Hepatocyte (in vitro differentiated cells): ENCODE results near the gene ZNF503. TPM values are rescaled to one million over a fixed set of nuclear protein-coding genes. Genes with fewer than 3 reads are reported as not detected.

Experiments
- DNase-seq: peaks from one replicate; pipeline ENCODE4 v3.0.0-alpha.2; 2016; ENCODE audit warnings: low spot score
- H2AFZ ChIP-seq: fragments of 200-600 bp; sonication (generic); 2 replicates; pipeline ENCODE4 v1.6.0; 2016; ENCODE audit warnings: antibody characterized with exemption, mild to moderate bottlenecking
- H3K27ac ChIP-seq: fragments of 200-600 bp; sonication (generic); 2 replicates; pipeline ENCODE4 v1.5.1; 2016; ENCODE audit warnings: mild to moderate bottlenecking
- H3K27me3 ChIP-seq: fragments of 200-600 bp; sonication (generic); 2 replicates; pipeline ENCODE4 v1.6.1; 2016
- H3K36me3 ChIP-seq: fragments of 200-600 bp; sonication (generic); replicated peaks from 2 replicates; pipeline ENCODE4 v1.5.1; 2016; ENCODE audit warnings: low read depth; ENCODE audit not compliant: insufficient read depth
- H3K4me1 ChIP-seq: fragments of 200-600 bp; sonication (generic); 2 replicates; pipeline ENCODE4 v1.5.1; 2016; ENCODE audit warnings: mild to moderate bottlenecking, moderate library complexity; ENCODE audit not compliant: insufficient read depth
- H3K4me2 ChIP-seq: fragments of 200-600 bp; sonication (generic); 2 replicates; pipeline ENCODE4 v1.6.0; 2016
- H3K4me3 ChIP-seq: fragments of 200-600 bp; sonication (generic); 2 replicates; pipeline ENCODE4 v1.5.1; 2016; ENCODE audit warnings: mild to moderate bottlenecking
- H3K79me2 ChIP-seq: fragments of 200-600 bp; sonication (generic); 2 replicates; pipeline ENCODE4 v1.6.0; 2017; ENCODE audit warnings: mild to moderate bottlenecking
- H3K9me2 ChIP-seq: fragments of 200-600 bp; sonication (generic); replicated peaks from 2 replicates; pipeline ENCODE4 v1.6.0; 2017; ENCODE audit warnings: mild to moderate bottlenecking; ENCODE audit not compliant: insufficient read depth
- H3K9me3 ChIP-seq: fragments of 200-600 bp; sonication (generic); 2 replicates; pipeline ENCODE4 v1.5.1; 2016; ENCODE audit warnings: low read depth, mild to moderate bottlenecking
- H4K20me1 ChIP-seq: fragments of 200-600 bp; sonication (generic); 2 replicates; pipeline ENCODE4 v1.6.0; 2016; ENCODE audit warnings: mild to moderate bottlenecking; ENCODE audit not compliant: insufficient read depth, poor library complexity, severe bottlenecking
- CTCF ChIP-seq: fragments of 200-600 bp; sonication (generic); IDR thresholded peaks from 2 replicates; pipeline ENCODE4 v1.5.1; 2016; ENCODE audit warnings: antibody characterized with exemption, mild to moderate bottlenecking; ENCODE audit not compliant: poor library complexity
- EZH2 ChIP-seq: fragments of 200-600 bp; sonication (generic); IDR thresholded peaks from 2 replicates; pipeline ENCODE4 v1.6.1; 2016; ENCODE audit warnings: antibody characterized with exemption, mild to moderate bottlenecking, borderline replicate concordance
- EZH2phosphoT487 ChIP-seq: fragments of 200-600 bp; sonication (generic); IDR thresholded peaks from one replicate; pipeline ENCODE4 v1.6.1; 2018; ENCODE audit warnings: antibody characterized with exemption, mild to moderate bottlenecking, low read depth, moderate library complexity; ENCODE audit not compliant: unreplicated experiment, severe bottlenecking
- WGBS: methylation state at CpG from one replicate; pipeline ENCODE4 v1.1.6; 2016; ENCODE audit warnings: low lambda C conversion rate; ENCODE audit errors: missing lambda C conversion rate; 5-methylcytosine and 5-hydroxymethylcytosine counted together
- polyA plus RNA-seq: library from polyadenylated mRNA; unstranded; fragments of >200 nt; fragmentation: Nextera tagmentation; extraction: Ambion mirVana; gene quantifications from 2 replicates; pipeline ENCODE4 v1.2.1, GENCODE V29; 2016
- total RNA-seq: library from RNA; depleted of rRNA; stranded (reverse); fragments of >200 nt; gene quantifications from 2 replicates; pipeline ENCODE4 v1.2.3, GENCODE V29; 2014

ZNF503 gene
- total and polyA plus RNA-seq, 2 experiments from 2014 or later, result 14.1 to 19.6 TPM

GRCh38 chr10:75444781-75445386 lies 43.3 kb upstream of the ZNF503 start:
- H3K27me3 ChIP-seq, result no peaks in the 10 kb centered on the region
- H3K4me2 ChIP-seq, result no peak overlapping the region
- no peak for TF ChIP-seq CTCF
- peaks cover 6% of the 10 kb centered on the region for H3K36me3 ChIP-seq
- 64% methylated on average over 3 of the region's 3 CpGs for WGBS
- no peak overlapping the region for H3K27ac ChIP-seq
- no peaks in the 10 kb centered on the region for H4K20me1 ChIP-seq
- peaks cover 9% of the 10 kb centered on the region for H3K4me1 ChIP-seq
- no peaks in the 10 kb centered on the region for H3K79me2 ChIP-seq
- H3K9me2 ChIP-seq, result no peaks in the 10 kb centered on the region
- no peak overlapping the region for H2AFZ ChIP-seq
- no peak for DNase-seq
- no peak overlapping the region for H3K4me3 ChIP-seq
- peaks cover 12% of the 10 kb centered on the region for H3K9me3 ChIP-seq

- H4K20me1 ChIP-seq, result no peaks in the 10 kb centered on the region
- no peak overlapping the region for H2AFZ ChIP-seq
- no peaks in the 10 kb centered on the region for H3K9me2 ChIP-seq
- H3K79me2 ChIP-seq, result no peaks in the 10 kb centered on the region
- H3K27me3 ChIP-seq, result no peaks in the 10 kb centered on the region
- no peak for DNase-seq
- TF ChIP-seq EZH2phosphoT487 (no peak), EZH2 (no peak), CTCF (no peak)
- no peak overlapping the region for H3K4me2 ChIP-seq
- H3K36me3 ChIP-seq, result peaks cover 6% of the 10 kb centered on the region
- no peaks in the 10 kb centered on the region for H3K4me1 ChIP-seq
- no peak overlapping the region for H3K4me3 ChIP-seq
- 96% methylated on average over 2 of the region's 2 CpGs for whole genome bisulfite sequencing
- H3K9me3 ChIP-seq, result peaks cover 12% of the 10 kb centered on the region
- H3K27ac ChIP-seq, result no peak overlapping the region
These were observed 41.8 kb upstream of the ZNF503 start for GRCh38 chr10:75443362-75443761.

GRCh38 chr10:75441682-75442081 lies 40.1 kb upstream of the ZNF503 start:
- H3K27ac ChIP-seq, result no peak overlapping the region
- peaks cover 12% of the 10 kb centered on the region for H3K9me3 ChIP-seq
- H3K9me2 ChIP-seq, result no peaks in the 10 kb centered on the region
- H3K4me3 ChIP-seq, result no peak overlapping the region
- no peaks in the 10 kb centered on the region for H3K27me3 ChIP-seq
- TF ChIP-seq CTCF (no peak), EZH2 (no peak), EZH2phosphoT487 (no peak)
- H3K4me1 ChIP-seq, result no peaks in the 10 kb centered on the region
- no peak overlapping the region for H3K4me2 ChIP-seq
- no peak overlapping the region for H2AFZ ChIP-seq
- no peaks in the 10 kb centered on the region for H3K79me2 ChIP-seq
- peaks cover 6% of the 10 kb centered on the region for H3K36me3 ChIP-seq
- DNase-seq, result no peak
- H4K20me1 ChIP-seq, result no peaks in the 10 kb centered on the region

DNA sequence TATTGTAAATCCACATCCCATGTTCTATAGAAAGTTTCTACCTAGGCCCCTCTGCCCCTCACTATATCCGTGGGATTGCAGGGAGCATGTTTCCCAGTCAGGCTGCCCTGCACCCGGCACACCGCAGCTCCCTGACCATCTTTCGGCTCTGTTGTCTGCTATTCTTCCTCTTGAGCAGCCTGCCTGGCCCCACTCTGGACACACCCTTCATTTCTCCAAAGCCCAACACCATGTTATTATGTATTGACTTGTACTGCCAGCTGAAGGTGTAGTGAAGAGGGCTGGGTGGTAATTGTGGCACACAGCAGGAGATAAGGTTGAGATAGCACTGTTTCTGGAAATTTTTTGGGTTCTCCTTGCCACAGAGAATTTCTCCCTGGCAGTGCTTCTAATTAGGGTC lies 39.6 kb upstream of the ZNF503 start:
- TF ChIP-seq CTCF (no peak), EZH2phosphoT487 (no peak), EZH2 (no peak)
- H3K4me3 ChIP-seq, result no peak overlapping the region
- H3K79me2 ChIP-seq, result no peaks in the 10 kb centered on the region
- no peak overlapping the region for H2AFZ ChIP-seq
- no peak overlapping the region for H3K4me2 ChIP-seq
- WGBS, result 92% methylated on average over 4 of the region's 4 CpGs
- no peaks in the 10 kb centered on the region for H3K27me3 ChIP-seq
- DNase-seq, result no peak
- no peaks in the 10 kb centered on the region for H3K9me2 ChIP-seq
- no peaks in the 10 kb centered on the region for H4K20me1 ChIP-seq
- H3K9me3 ChIP-seq, result peaks cover 12% of the 10 kb centered on the region
- no peak overlapping the region for H3K27ac ChIP-seq
- H3K4me1 ChIP-seq, result no peaks in the 10 kb centered on the region
- peaks cover 6% of the 10 kb centered on the region for H3K36me3 ChIP-seq
